CD4-positive, alpha-beta T cell treated with Interleukin-4 for 1 hour (primary cell): ENCODE results near the gene RAB5A.
A peak's percentile ranks its signal among the peaks of the same experiment; 100 is the strongest.
"Not testable (repeated sequence)": the region's sequence is repeated elsewhere in the genome, so short reads cannot be mapped to it uniquely, and the experiment has no call there.

Experiments
- DNase-seq, 2 donors: peaks; one replicate each; pipeline ENCODE4 v3.0.0-alpha.2; 2020 to 2022

RAB5A gene

GRCh38 chr3:19948226-19948591, 1.3 kb downstream of the RAB5A start:
- no peak for DNase-seq

- no peak for DNase-seq
These were observed 3.4 kb downstream of the RAB5A start for GRCh38 chr3:19950316-19950715.

- no peak for DNase-seq
These were observed 7.8 kb downstream of the RAB5A start for GRCh38 chr3:19954676-19955075.

GRCh38 chr3:19957354-19957753, 10.5 kb downstream of the RAB5A start:
- DNase-seq = not testable (repeated sequence)

GRCh38 chr3:19959505-19959904, 12.6 kb downstream of the RAB5A start:
- no peak for DNase-seq

GRCh38 chr3:19960696-19961095, 13.8 kb downstream of the RAB5A start:
- no peak for DNase-seq

- DNase-seq = no peak
These were observed 15.1 kb downstream of the RAB5A start for GRCh38 chr3:19961960-19962359.

- no peak for DNase-seq
These were observed 20.3 kb downstream of the RAB5A start for GRCh38 chr3:19967208-19967607.

GRCh38 chr3:19967812-19968211, 20.9 kb downstream of the RAB5A start:
- no peak for DNase-seq

GRCh38 chr3:19970327-19970726, 23.4 kb downstream of the RAB5A start:
- DNase-seq = no peak

- no peak for DNase-seq
These were observed 25.2 kb downstream of the RAB5A start for GRCh38 chr3:19972054-19972453.

GRCh38 chr3:19988904-19989303, 42.0 kb downstream of the RAB5A start:
- not testable (repeated sequence) for DNase-seq

- DNase-seq = no peak
These were observed 47.9 kb downstream of the RAB5A start for GRCh38 chr3:19994796-19995195.

GRCh38 chr3:19997502-19997901, 50.6 kb downstream of the RAB5A start:
- no peak for DNase-seq

GRCh38 chr3:20001932-20002331, 55.0 kb downstream of the RAB5A start:
- no peak for DNase-seq

GRCh38 chr3:20007960-20008359, 61.1 kb downstream of the RAB5A start:
- DNase-seq = no peak

- DNase-seq = no peak
These were observed 61.7 kb downstream of the RAB5A start for GRCh38 chr3:20008646-20009045.

- DNase-seq = no peak
These were observed 65.3 kb downstream of the RAB5A start, which contains the start of gene PP2D1 for GRCh38 chr3:20012164-20012563. TSS of gene PP2D1 (minus strand) at chr3:20012264. CDS start at chr3:20012072, 192 bp downstream.

- no peak for DNase-seq
These were observed 66.5 kb downstream of the RAB5A start for GRCh38 chr3:20013396-20013795.

GRCh38 chr3:20015525-20015924, 68.6 kb downstream of the RAB5A start:
- no peak for DNase-seq

GRCh38 chr3:20016076-20016475, 69.2 kb downstream of the RAB5A start:
- DNase-seq = not testable (repeated sequence)

GRCh38 chr3:20022954-20023622, 76.2 kb downstream of the RAB5A start:
- no peak for DNase-seq

- peak in 1 of 2 donors; percentile 20 for DNase-seq
These were observed 76.9 kb downstream of the RAB5A start for GRCh38 chr3:20023623-20024405.

GRCh38 chr3:20027136-20027535, 80.2 kb downstream of the RAB5A start:
- no peak for DNase-seq
